Small intestine (tissue), 7 donors: ENCODE data around the gene HOXB7. TPM values are rescaled to one million over a fixed set of nuclear protein-coding genes. Genes with fewer than 3 reads are reported as not detected.

Source experiments
- DNase-seq, 2 donors: peaks; one replicate each; pipeline versions ENCODE4 v3.0.0 to v3.0.0-alpha.2; 2013
- FAIRE-seq: peaks from 2 replicates; lab custom pipeline; 2012; peaks lifted over from hg19 to GRCh38; lab: Jason Lieb, UNC
- H3K27ac ChIP-seq, 3 donors: one replicate each; pipeline ENCODE4 v1.5.1; 2013; ENCODE audit warnings: low read length in 2 of 3, mild to moderate bottlenecking in 2 of 3, control low read depth in 1 of 3, inconsistent platforms in 1 of 3, low read depth in 1 of 3, moderate library complexity in 1 of 3
- H3K27me3 ChIP-seq, 3 donors: one replicate each; pipeline ENCODE4 v1.6.1; 2013; ENCODE audit warnings: low read length in 3 of 3, inconsistent platforms in 1 of 3; ENCODE audit not compliant: control insufficient read depth in 3 of 3, insufficient read depth in 3 of 3
- H3K36me3 ChIP-seq, 3 donors: one replicate each; pipeline ENCODE4 v1.6.1; 2013; ENCODE audit warnings: low read length in 3 of 3, inconsistent platforms in 1 of 3, low read depth in 1 of 3, mild to moderate bottlenecking in 1 of 3, moderate library complexity in 1 of 3; ENCODE audit not compliant: control insufficient read depth in 3 of 3, insufficient read depth in 2 of 3
- H3K4me1 ChIP-seq, 3 donors: one replicate each; pipeline ENCODE4 v1.6.1; 2013; ENCODE audit warnings: low read length in 2 of 3, inconsistent platforms in 1 of 3, low read depth in 1 of 3, mild to moderate bottlenecking in 1 of 3, moderate library complexity in 1 of 3; ENCODE audit not compliant: control insufficient read depth in 3 of 3, insufficient read depth in 2 of 3
- H3K4me3 ChIP-seq, 3 donors: one replicate each; pipeline ENCODE4 v1.5.1; 2013; ENCODE audit warnings: low read length in 3 of 3, control low read depth in 1 of 3, inconsistent platforms in 1 of 3, low read depth in 1 of 3, mild to moderate bottlenecking in 1 of 3, moderate library complexity in 1 of 3
- H3K9me3 ChIP-seq, 2 donors: one replicate each; pipeline ENCODE4 v1.6.1; 2013; ENCODE audit warnings: low read depth in 1 of 2, low read length in 1 of 2; ENCODE audit not compliant: control insufficient read depth in 2 of 2, insufficient read depth in 1 of 2
- WGBS, 3 donors: extraction: QIAGEN DNeasy Blood & Tissue Kit; methylation state at CpG; one replicate each; pipeline ENCODE4 v1.1.7; 2013; 5-methylcytosine and 5-hydroxymethylcytosine counted together
- polyA plus RNA-seq, 4 donors: library from polyadenylated mRNA; stranded (reverse) in 3 of 4; unstranded in 1 of 4; fragments of 200-250 nt in 3 of 4; fragments of 120-200 nt in 1 of 4; gene quantifications; one replicate each; pipeline versions ENCODE4 v1.2.1 to v1.2.3, GENCODE V29; 2013
- donor health status: healthy with polysubstance abuse.
- donor health status: control.
- donor health status: control.
- donor health status: Bipolar disorder and iron deficiency.
- donor health status: healthy.

Gene HOXB7
- polyA plus RNA-seq, 4 donors = 4.3 to 13.9 (median 4.9) TPM; not detected in 1

DNA sequence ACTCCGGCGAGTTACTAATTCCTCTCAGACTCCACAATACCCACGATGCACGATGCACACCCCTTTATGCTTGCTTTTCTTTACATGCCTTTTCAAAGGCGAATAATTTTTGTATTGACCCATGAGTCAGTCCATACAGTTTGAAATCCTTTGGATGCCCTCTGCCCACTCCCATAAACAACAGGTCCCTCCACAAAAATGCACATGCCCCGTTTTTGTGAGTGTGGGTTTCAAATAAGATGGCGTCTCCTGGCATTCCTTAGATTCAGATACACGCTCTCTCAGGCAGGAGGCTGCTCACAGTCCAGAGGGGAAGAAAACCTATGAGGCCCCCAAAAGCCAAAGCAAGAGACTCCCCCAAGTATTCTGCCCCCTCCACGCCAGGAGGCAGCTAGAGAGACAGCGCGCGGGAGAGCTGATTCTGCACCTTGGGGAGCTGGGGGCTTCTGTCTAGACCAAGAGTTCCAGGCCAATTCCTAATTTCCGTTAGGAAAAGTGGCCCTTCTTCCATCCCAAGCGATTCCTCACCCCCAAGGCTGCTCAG, 34.9 kb upstream of the HOXB7 start:
- no peak for DNase-seq
- H3K4me1 ChIP-seq = peaks cover 0 to 4% (median 3%) of the 10 kb centered on the region in 3 donors
- H3K27ac ChIP-seq = no peak overlapping the region
- H3K9me3 ChIP-seq = no peaks in the 10 kb centered on the region
- peaks cover 18 to 92% (median 58%) of the 10 kb centered on the region in 3 donors for H3K27me3 ChIP-seq
- WGBS, 3 donors = 24 to 34% (median 33%) methylated on average over 14 of the region's 14 CpGs
- FAIRE-seq = no peak
- H3K4me3 ChIP-seq = peak overlapping the region; percentile 5 to 53 (median 34)
- H3K36me3 ChIP-seq = no peaks in the 10 kb centered on the region

DNA sequence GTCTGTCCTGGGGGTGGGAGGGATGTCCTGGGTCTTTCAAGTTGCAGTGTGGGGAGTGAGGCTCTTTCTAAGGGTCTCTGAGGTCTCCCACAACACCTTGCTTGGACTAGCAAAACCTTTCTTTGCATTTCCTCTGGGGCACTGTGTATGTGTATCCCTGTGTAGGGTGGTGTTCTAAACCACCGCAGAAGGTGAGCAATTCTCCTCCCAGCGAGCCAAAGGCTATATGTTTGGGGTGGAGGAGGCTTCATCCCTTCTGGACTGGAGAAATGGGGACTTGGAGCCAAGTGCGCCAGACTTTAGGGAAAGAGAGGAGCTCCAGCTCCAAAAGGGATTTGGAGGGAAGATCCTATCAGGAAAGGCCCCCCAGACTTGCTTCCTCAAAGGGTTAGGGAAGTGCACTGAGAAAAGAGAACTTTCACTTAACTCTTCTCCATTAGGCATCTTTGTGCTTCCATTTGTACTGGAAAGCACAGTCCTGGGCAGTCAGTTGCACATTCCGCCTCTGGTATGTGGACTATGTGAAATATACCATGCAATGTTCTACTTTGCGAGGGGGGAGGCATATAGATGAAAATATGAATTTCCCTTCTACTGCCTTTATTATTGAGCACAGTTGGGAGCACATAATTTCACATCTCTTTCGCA, 34.2 kb upstream of the HOXB7 start:
- Histone ChIP-seq H3K4me1 (peaks cover 0 to 4% (median 3%) of the 10 kb centered on the region in 3 donors), H3K27ac (no peak overlapping the region), H3K9me3 (no peaks in the 10 kb centered on the region), H3K27me3 (peaks cover 22 to 95% (median 61%) of the 10 kb centered on the region in 3 donors), H3K4me3 (peak overlapping the region in 1 of 3 donors; percentile 34), H3K36me3 (no peaks in the 10 kb centered on the region)
- no peak for DNase-seq
- no peak for FAIRE-seq
- 31 to 41% (median 40%) methylated on average over 6 of the region's 6 CpGs for WGBS, 3 donors

DNA sequence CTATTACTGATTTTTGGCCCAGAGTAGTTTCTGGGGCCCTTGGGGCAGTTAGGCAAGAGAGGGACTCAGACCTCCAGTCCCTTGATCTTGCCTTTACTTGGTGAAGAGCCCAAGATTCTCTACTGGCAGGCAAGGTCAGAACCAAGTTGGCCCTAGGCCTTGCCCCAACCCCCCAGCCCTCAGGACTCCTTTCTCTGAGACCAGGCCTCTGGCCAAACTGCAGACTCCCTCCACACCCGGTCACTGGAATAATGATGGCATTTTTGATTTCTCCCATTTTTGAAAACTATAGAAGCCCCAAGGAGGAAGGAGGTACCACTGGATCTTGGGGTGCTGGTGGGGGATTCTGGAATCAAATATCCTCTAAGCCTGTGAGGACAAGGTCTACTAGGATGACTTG, 33.3 kb upstream of the HOXB7 start:
- 69 to 87% (median 71%) methylated on average over 1 of the region's 1 CpG for WGBS, 3 donors
- DNase-seq (no peak), FAIRE-seq (no peak)
- Histone ChIP-seq H3K27ac (no peak overlapping the region), H3K4me1 (peaks cover 0 to 4% (median 3%) of the 10 kb centered on the region in 3 donors), H3K9me3 (no peaks in the 10 kb centered on the region), H3K27me3 (peaks cover 22 to 97% (median 67%) of the 10 kb centered on the region in 3 donors), H3K4me3 (no peak overlapping the region), H3K36me3 (no peaks in the 10 kb centered on the region)

DNA sequence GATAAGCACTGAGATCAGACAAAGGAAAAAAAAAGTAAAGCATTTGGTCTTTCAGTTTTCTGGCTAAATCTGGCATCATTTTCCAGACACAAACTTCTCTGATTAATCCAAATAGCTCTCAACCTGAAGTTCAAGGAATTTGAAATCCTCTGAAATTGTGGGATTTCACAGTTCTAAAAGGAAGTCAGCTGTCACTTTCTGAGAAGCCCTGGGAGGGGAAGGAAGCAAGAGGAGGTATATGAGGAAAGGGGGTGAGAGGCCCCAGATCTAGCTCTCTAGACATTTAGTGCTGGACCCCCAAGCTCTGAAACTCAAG, 32.8 kb upstream of the HOXB7 start:
- FAIRE-seq = no peak
- peaks cover 0 to 4% (median 3%) of the 10 kb centered on the region in 3 donors for H3K4me1 ChIP-seq
- H3K9me3 ChIP-seq = no peaks in the 10 kb centered on the region
- no peak for DNase-seq
- no peaks in the 10 kb centered on the region for H3K36me3 ChIP-seq
- no peak overlapping the region for H3K27ac ChIP-seq
- H3K27me3 ChIP-seq = peaks cover 22 to 98% (median 69%) of the 10 kb centered on the region in 3 donors
- peak overlapping the region in 1 of 3 donors; percentile 3 for H3K4me3 ChIP-seq

DNA sequence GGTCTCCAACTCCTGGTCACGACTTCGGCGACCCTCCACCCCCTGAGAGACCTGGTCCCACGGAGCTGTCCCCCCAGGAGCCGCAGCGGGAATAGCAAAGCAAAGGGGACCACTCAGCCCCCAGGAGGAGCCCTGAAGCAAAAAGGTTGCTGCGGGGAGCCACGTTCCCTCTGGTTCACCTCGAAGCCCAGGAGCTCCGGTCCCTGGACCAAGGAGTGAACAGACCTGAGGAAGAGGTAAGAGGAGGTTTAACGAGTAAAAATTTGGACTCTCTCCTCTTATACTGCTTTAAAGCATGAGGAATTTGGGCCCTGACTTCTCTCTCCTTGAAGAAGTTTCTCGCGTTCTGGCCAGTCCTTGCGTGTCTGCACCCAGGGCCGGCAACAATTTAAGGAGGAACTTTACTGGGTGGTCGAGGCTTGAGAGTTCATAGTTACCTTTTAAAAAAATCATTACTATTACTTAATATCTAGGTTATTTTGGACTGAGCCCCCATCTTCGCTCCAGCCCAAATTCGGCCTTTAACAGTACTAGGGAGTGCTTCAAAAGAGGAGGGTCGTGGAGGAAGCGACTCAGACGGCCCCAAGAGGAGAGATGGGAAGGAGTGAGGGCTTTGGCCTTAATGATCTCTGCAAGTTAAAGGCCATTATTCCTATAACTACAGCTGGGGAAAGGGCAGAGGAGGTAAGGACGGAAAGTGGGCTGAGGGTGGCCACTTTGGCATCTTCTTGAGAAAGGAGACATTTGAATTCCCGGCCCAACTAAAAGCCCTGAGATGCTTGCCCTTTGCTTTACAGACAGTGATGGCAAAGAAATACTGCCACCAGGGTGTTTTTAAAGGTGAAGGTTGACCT, 32.3 kb upstream of the HOXB7 start:
- Histone ChIP-seq H3K36me3 (no peaks in the 10 kb centered on the region), H3K27me3 (peaks cover 22 to 98% (median 69%) of the 10 kb centered on the region in 3 donors), H3K4me1 (peaks cover 0 to 4% (median 3%) of the 10 kb centered on the region in 3 donors), H3K9me3 (no peaks in the 10 kb centered on the region), H3K27ac (no peak overlapping the region), H3K4me3 (peak overlapping the region in 1 of 3 donors; percentile 3)
- 28 to 39% (median 30%) methylated on average over 23 of the region's 23 CpGs for WGBS, 3 donors
- FAIRE-seq = no peak
- DNase-seq = no peak

DNA sequence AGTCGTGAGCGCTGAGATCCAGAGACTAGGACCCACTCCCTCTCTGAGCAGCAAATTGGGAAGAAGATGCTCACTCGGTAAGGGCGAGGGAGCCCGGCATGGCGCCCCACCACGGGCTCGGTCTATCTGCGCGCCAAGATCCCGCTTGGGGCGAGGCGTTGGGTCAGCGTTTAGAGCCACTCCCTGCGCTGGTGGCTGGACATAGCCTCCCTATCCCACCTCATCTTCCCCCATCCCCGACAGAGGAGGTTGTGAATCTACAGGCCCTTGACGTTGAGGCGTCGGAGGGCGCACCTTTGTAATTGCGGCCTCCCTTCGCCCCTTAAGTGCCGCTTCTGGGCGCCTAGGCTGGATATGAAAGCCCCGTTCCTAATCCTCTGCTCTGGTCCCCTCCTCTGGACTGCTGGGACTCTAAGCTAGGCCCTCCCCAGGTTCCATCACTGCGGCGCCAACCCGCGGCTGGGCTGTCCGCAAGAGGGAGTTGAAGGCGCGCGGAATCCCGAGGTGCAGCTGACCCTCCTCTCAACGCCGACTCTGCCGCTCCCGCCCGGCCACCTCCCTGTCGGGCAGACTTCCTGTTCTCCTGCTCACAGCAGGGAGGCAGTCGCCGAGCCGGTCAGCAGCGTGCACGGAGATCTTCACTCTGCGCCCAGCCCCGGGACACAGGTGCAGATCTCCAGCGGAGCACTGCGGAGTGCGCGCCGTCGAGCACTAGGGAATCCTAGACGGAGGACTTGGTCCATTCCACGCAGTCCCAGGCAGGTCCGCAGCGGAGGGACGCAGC, 31.4 kb upstream of the HOXB7 start:
- Histone ChIP-seq H3K27ac (no peak overlapping the region), H3K9me3 (no peaks in the 10 kb centered on the region), H3K27me3 (peaks cover 22 to 99% (median 73%) of the 10 kb centered on the region in 3 donors), H3K4me1 (peaks cover 0 to 3% (median 0%) of the 10 kb centered on the region in 3 donors), H3K36me3 (no peaks in the 10 kb centered on the region), H3K4me3 (no peak overlapping the region)
- WGBS, 3 donors = 7 to 24% (median 16%) methylated on average over 51 to 58 of the region's 58 CpGs
- no peak for FAIRE-seq
- DNase-seq = peak in 1 of 2 donors; percentile 45

DNA sequence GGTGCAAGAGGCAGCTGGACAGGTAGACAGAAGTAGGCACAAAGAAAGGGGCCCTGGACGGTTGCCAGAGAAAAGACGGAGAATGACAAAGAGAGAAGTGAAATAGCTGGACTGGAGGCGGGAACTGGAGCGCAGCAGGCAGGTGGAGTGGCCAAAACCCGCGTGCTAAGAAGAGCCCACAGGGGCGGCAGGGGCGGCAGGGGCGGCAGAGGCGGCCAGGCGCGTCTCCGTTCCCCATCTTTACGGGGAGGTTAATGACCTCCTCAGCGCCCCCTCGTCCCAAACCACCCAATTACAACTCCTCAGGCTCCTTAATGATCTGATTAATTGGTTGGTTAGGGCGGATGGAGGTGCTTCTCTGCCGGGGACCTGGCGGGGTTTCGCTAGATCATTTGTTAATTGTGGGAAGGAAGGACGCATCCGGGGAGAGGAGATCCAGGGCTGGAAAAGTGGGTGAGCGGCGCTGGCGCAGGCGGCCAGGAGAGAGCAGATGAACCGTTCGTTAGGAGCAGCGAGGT, 30.8 kb upstream of the HOXB7 start:
- Histone ChIP-seq H3K4me1 (no peaks in the 10 kb centered on the region), H3K36me3 (no peaks in the 10 kb centered on the region), H3K27me3 (peaks cover 20 to 99% (median 76%) of the 10 kb centered on the region in 3 donors), H3K9me3 (no peaks in the 10 kb centered on the region), H3K4me3 (no peak overlapping the region), H3K27ac (no peak overlapping the region)
- 5 to 20% (median 16%) methylated on average over 25 to 29 of the region's 29 CpGs for WGBS, 3 donors
- no peak for DNase-seq
- FAIRE-seq = no peak

DNA sequence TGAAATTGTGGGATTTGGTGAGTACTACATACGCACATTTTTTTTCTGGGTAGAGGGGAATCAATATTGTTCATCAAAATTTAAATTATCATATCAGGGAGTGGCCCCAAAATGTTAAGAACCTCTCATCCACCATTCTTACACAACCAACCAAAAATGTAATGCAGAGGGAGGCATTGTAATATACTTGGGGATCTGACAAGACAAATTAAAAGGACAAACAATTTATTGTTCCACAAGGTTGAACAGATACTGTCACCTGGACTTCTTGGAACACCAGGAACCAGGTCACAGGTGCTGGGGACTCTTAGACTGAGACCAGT, 30.0 kb upstream of the HOXB7 start:
- Histone ChIP-seq H3K9me3 (no peaks in the 10 kb centered on the region), H3K27me3 (peaks cover 17 to 99% (median 74%) of the 10 kb centered on the region in 3 donors), H3K4me3 (no peak overlapping the region), H3K4me1 (no peaks in the 10 kb centered on the region), H3K27ac (no peak overlapping the region), H3K36me3 (no peaks in the 10 kb centered on the region)
- DNase-seq = no peak
- no peak for FAIRE-seq
- WGBS, 3 donors = 43 to 60% (median 59%) methylated on average over 1 of the region's 1 CpG
